Islet precursor cell (in vitro differentiated cells): Measurements from ENCODE around the gene IZUMO4.

Experiments
- DNase-seq: peaks from one replicate; pipeline ENCODE4 v3.0.0-alpha.2; 2018

IZUMO4 gene

GRCh38 chr19:2059422-2060201, 37.1 kb upstream of the IZUMO4 start:
- peak; percentile 93 for DNase-seq

- DNase-seq, result peak; percentile 88
Measured at GRCh38 chr19:2060884-2061494, 35.7 kb upstream of the IZUMO4 start.

- DNase-seq, result peak; percentile 99
Measured at GRCh38 chr19:2061495-2062388, 35.0 kb upstream of the IZUMO4 start.

- no peak for DNase-seq
Measured at GRCh38 chr19:2062389-2062729, 34.4 kb upstream of the IZUMO4 start.

GRCh38 chr19:2062770-2063169, 33.9 kb upstream of the IZUMO4 start:
- no peak for DNase-seq

- no peak for DNase-seq
Measured at GRCh38 chr19:2063824-2064223, 32.9 kb upstream of the IZUMO4 start.

GRCh38 chr19:2064395-2064787, 32.3 kb upstream of the IZUMO4 start:
- no peak for DNase-seq

- DNase-seq, result no peak
Measured at GRCh38 chr19:2064788-2065524, 31.8 kb upstream of the IZUMO4 start.

GRCh38 chr19:2070436-2070827, 26.3 kb upstream of the IZUMO4 start:
- no peak for DNase-seq

GRCh38 chr19:2070986-2071673, 25.6 kb upstream of the IZUMO4 start:
- DNase-seq, result no peak

GRCh38 chr19:2072757-2073551, 23.8 kb upstream of the IZUMO4 start:
- no peak for DNase-seq

- DNase-seq, result no peak
Measured at GRCh38 chr19:2076526-2076944, 20.2 kb upstream of the IZUMO4 start.

- no peak for DNase-seq
Measured at GRCh38 chr19:2077398-2077797, 19.3 kb upstream of the IZUMO4 start.

- DNase-seq, result no peak
Measured at GRCh38 chr19:2077833-2078619, 18.7 kb upstream of the IZUMO4 start.

GRCh38 chr19:2079076-2079864, 17.4 kb upstream of the IZUMO4 start:
- no peak for DNase-seq

- DNase-seq, result no peak
Measured at GRCh38 chr19:2079865-2080301, 16.8 kb upstream of the IZUMO4 start.

- DNase-seq, result no peak
Measured at GRCh38 chr19:2080336-2080988, 16.3 kb upstream of the IZUMO4 start.

- no peak for DNase-seq
Measured at GRCh38 chr19:2081873-2082810, 14.6 kb upstream of the IZUMO4 start.
